ENCODE data around the gene TNPO1. TPM values are rescaled to one million over a fixed set of nuclear protein-coding genes. Genes with fewer than 3 reads are reported as not detected.

Gene TNPO1
- 10 to 100 TPM; 56.4 to 92.2 (median 68.4) TPM for total RNA-seq
- polyA plus RNA-seq = 10 to 100 TPM in 1 of 2 donors, 1 to 10 TPM in 1; 6.4 to 46.4 TPM
- long read RNA-seq, donor 1, full-length matches to known transcripts = 35 of 56 reads
- long read RNA-seq, donor 1, partial matches to known transcripts = 10 of 56 reads
- long read RNA-seq, donor 1, other reads (novel, unspliced or antisense) = 11 of 56 reads
- long read RNA-seq, donor 2, full-length matches to known transcripts = 190 of 257 reads
- long read RNA-seq, donor 2, partial matches to known transcripts = 25 of 257 reads
- long read RNA-seq, donor 2, other reads (novel, unspliced or antisense) = 42 of 257 reads
- long read RNA-seq, donor 3, full-length matches to known transcripts = 45 of 70 reads
- long read RNA-seq, donor 3, partial matches to known transcripts = 9 of 70 reads
- long read RNA-seq, donor 3, other reads (novel, unspliced or antisense) = 16 of 70 reads

DNA sequence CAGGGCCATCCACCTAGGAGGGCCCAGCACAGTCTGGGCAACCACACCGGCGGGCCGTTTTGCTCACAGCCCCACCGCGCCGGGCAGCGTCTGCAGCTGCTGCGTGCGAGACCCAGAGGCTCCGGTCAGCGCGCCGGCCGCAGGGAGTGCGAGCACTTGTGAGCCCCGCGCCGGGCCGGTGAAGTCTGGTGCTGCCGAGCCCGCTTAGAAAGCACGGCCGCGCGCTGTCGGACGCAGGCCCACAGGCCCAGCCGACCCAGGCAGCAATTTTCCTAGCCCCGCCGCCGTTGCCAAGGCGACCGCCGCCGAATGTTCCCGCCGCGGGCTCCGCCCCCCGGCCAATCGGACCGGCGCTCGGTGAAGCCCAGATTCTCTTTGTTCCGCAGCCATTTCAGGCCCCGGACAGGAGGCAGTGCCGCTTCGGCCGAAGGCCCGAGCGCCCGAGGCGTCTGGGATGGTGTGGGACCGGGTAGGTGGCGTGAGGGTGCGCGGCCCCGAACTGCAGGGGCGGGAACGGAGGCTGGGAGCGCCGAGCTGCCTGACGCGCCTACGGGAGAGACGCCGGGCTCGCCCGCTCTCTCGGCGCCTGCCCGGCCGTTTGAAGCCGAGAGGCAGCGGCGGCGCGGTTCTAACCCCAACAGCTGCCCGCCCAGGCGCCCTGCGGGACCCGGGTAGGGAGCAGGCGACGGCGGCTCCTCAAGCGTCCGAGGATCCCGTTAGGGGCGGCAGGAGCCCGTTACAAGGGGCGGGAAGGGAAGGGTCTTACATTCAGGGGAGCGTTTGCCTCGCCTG is at the start of gene TNPO1:
TSS of gene TNPO1 (plus strand) at position 378 of the 792 bp plus-strand sequence. CDS start at position 455, 77 bp downstream.
- Histone ChIP-seq H3K4me1 (peaks cover 0 to 35% (median 16%) of the 10 kb centered on the region in 12 donors), H3K27me3 (no peaks in the 10 kb centered on the region), H3K4me3 (peak within 1 kb of the TSS; percentile 65 to 91 (median 74)), H3K9me3 (no peaks in the 10 kb centered on the region), H3K27ac (peak within 1 kb of the TSS; percentile 87 to 99 (median 95)), H3K36me3 (no peaks in the 10 kb centered on the region)
- 0 to 1% (median 0%) methylated on average over 22 to 93 of the region's 93 CpGs for WGBS, 4 donors
- intact Hi-C loops (cut with DNase I) = loop anchor here (1.0 to 10.0 kb wide), 11 partner anchors 32 to 452 kb away; partner anchors contain the start of gene FCHO2 (in 1 of the 10)
- DNase-seq = peak; percentile 94 to 96 (median 95)
- peak; percentile 91 to 97 (median 94) for ATAC-seq
- TF ChIP-seq, protein P1, sequence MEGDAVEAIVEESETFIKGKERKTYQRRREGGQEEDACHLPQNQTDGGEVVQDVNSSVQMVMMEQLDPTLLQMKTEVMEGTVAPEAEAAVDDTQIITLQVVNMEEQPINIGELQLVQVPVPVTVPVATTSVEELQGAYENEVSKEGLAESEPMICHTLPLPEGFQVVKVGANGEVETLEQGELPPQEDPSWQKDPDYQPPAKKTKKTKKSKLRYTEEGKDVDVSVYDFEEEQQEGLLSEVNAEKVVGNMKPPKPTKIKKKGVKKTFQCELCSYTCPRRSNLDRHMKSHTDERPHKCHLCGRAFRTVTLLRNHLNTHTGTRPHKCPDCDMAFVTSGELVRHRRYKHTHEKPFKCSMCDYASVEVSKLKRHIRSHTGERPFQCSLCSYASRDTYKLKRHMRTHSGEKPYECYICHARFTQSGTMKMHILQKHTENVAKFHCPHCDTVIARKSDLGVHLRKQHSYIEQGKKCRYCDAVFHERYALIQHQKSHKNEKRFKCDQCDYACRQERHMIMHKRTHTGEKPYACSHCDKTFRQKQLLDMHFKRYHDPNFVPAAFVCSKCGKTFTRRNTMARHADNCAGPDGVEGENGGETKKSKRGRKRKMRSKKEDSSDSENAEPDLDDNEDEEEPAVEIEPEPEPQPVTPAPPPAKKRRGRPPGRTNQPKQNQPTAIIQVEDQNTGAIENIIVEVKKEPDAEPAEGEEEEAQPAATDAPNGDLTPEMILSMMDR (IDR thresholded peaks at IDR 0.05) = peak in 1 of 12 donors; percentile 13
- peak; percentile 85 to 99 for TF ChIP-seq POLR2A (IDR thresholded peaks at IDR 0.05)

DNA sequence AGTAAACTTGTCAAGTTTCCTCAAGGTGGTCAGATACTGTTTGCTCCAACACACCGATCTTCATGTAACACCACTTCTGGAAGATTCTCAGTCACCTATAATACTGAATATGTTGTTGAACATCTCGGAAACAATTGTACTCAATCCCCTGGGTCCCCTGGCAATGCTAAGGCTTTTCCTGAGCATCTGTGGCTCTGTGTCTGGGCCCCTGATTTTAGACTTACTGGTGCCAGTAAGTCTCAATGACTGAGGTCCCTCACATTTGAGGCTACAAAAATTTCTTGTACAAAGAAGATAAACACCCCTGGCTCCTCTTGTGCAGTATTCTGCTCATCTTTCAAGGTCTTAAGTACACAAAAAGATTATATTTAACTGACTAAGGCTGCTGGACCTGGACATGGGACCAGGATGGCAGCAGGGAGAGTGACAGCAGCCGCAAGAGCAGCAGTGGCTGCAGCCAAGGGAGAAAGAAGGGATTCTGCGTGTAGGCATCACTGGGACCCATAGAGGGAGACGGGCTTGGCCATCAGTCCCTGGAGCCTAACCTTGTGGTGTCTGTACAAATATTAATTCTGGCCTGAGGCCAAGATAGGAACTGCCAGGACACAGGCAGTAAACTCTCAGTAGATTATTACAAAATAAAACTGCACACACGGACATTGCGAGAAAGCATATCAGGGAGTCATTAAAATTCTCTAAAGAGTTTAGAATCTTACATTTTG is 49.0 kb upstream of the TNPO1 start:
- 45 to 63% (median 55%) methylated on average over 7 of the region's 7 CpGs for WGBS, 4 donors
- intact Hi-C loops (cut with DNase I) = no loop called here
- TF ChIP-seq, protein P1 (IDR thresholded peaks at IDR 0.05) = no peak
- no peak for TF ChIP-seq POLR2A (IDR thresholded peaks at IDR 0.05)

DNA sequence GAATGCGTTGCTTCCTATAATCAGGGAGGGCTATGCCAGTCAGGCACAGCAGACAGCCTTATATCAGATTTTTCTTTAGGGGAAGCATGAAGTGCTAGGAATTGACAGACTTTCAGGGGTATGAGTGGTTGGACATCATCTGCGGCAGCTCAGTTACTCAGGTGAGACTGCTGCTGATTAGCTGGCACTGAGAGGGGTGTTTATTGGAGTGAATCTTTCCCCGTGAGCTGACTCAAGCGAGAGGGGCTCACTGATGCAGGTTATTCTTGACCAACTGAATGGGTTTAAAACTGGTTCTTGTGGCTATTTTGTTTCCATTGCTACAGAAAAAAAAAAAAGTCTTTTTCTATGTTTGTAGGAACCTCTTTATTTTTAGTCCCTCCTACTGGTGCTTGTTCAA is 46.2 kb upstream of the TNPO1 start:
- no peaks in the 10 kb centered on the region for H3K36me3 ChIP-seq
- no peak for DNase-seq
- no peak overlapping the region for H3K27ac ChIP-seq
- H3K27me3 ChIP-seq = no peaks in the 10 kb centered on the region
- no peak for ATAC-seq
- H3K4me1 ChIP-seq = no peaks in the 10 kb centered on the region
- TF ChIP-seq, protein P1 (IDR thresholded peaks at IDR 0.05) = no peak
- no peak for TF ChIP-seq POLR2A (IDR thresholded peaks at IDR 0.05)
- no peak overlapping the region for H3K4me3 ChIP-seq
- peaks cover 0 to 8% (median 0%) of the 10 kb centered on the region in 12 donors for H3K9me3 ChIP-seq
- intact Hi-C loops (cut with DNase I) = no loop called here
- 92 to 99% (median 94%) methylated on average over 4 of the region's 4 CpGs for WGBS, 4 donors

More for the DNA sequence above, 49.0 kb upstream of the TNPO1 start:
- Histone ChIP-seq H3K9me3 (peaks cover 0 to 9% (median 0%) of the 10 kb centered on the region in 12 donors), H3K4me1 (peaks cover 0 to 6% (median 0%) of the 10 kb centered on the region in 12 donors), H3K36me3 (no peaks in the 10 kb centered on the region), H3K27ac (no peak overlapping the region), H3K4me3 (no peak overlapping the region), H3K27me3 (no peaks in the 10 kb centered on the region)
- ATAC-seq = peak in 1 of 4 donors; percentile 26
- no peak for DNase-seq
